ENCODE measurements around the gene FAM180B.
A peak's percentile ranks its signal among the peaks of the same experiment; 100 is the strongest.

The FAM180B gene

GRCh38 chr11:47589977-47590861 is 3.7 kb downstream of the FAM180B start:
- in situ Hi-C loops (cut with HindIII; ENCODE audit: low pct_ligation_motif_present, low sequenced_read_pairs), result no loop called here
- DNase-seq, result no peak
- H3K27ac ChIP-seq, result no peak overlapping the region
- no peak for TF ChIP-seq CTCF (IDR thresholded peaks at IDR 0.05; ENCODE audit: low read depth, low read length, missing control alignments)
- no peaks in the 10 kb centered on the region for H3K36me3 ChIP-seq (replicated peaks)
- H3K27me3 ChIP-seq (replicated peaks), result peaks cover 25% of the 10 kb centered on the region
- H3K4me3 ChIP-seq (ENCODE audit: low read depth, low read length), result peak overlapping the region; percentile 42

- in situ Hi-C loops (cut with HindIII; ENCODE audit: low pct_ligation_motif_present, low sequenced_read_pairs), result no loop called here
Observed at GRCh38 chr11:47591764-47592163, 5.3 kb downstream of the FAM180B start.

GRCh38 chr11:47592251-47592650 is 5.8 kb downstream of the FAM180B start:
- Histone ChIP-seq H3K36me3 (replicated peaks) (no peaks in the 10 kb centered on the region), H3K4me3 (ENCODE audit: low read depth, low read length) (no peak overlapping the region), H3K27ac (no peak overlapping the region), H3K27me3 (replicated peaks) (peaks cover 28% of the 10 kb centered on the region)
- DNase-seq, result no peak
- no peak for TF ChIP-seq CTCF (IDR thresholded peaks at IDR 0.05; ENCODE audit: low read depth, low read length, missing control alignments)
- in situ Hi-C loops (cut with HindIII; ENCODE audit: low pct_ligation_motif_present, low sequenced_read_pairs), result no loop called here

More at GRCh38 chr11:47591764-47592163, 5.3 kb downstream of the FAM180B start:
- Histone ChIP-seq H3K27ac (no peak overlapping the region), H3K27me3 (replicated peaks) (peaks cover 28% of the 10 kb centered on the region), H3K4me3 (ENCODE audit: low read depth, low read length) (no peak overlapping the region), H3K36me3 (replicated peaks) (no peaks in the 10 kb centered on the region)
- no peak for DNase-seq
- no peak for TF ChIP-seq CTCF (IDR thresholded peaks at IDR 0.05; ENCODE audit: low read depth, low read length, missing control alignments)

GRCh38 chr11:47592970-47593369 is 6.5 kb downstream of the FAM180B start:
- in situ Hi-C loops (cut with HindIII; ENCODE audit: low pct_ligation_motif_present, low sequenced_read_pairs), result no loop called here
- TF ChIP-seq CTCF (IDR thresholded peaks at IDR 0.05; ENCODE audit: low read depth, low read length, missing control alignments), result no peak
- Histone ChIP-seq H3K4me3 (ENCODE audit: low read depth, low read length) (no peak overlapping the region), H3K27ac (no peak overlapping the region), H3K27me3 (replicated peaks) (peaks cover 28% of the 10 kb centered on the region), H3K36me3 (replicated peaks) (no peaks in the 10 kb centered on the region)
- no peak for DNase-seq

GRCh38 chr11:47593492-47593933 is 7.0 kb downstream of the FAM180B start:
- DNase-seq, result no peak
- Histone ChIP-seq H3K4me3 (ENCODE audit: low read depth, low read length) (no peak overlapping the region), H3K27ac (no peak overlapping the region), H3K27me3 (replicated peaks) (peaks cover 28% of the 10 kb centered on the region), H3K36me3 (replicated peaks) (no peaks in the 10 kb centered on the region)
- TF ChIP-seq CTCF (IDR thresholded peaks at IDR 0.05; ENCODE audit: low read depth, low read length, missing control alignments), result no peak
- in situ Hi-C loops (cut with HindIII; ENCODE audit: low pct_ligation_motif_present, low sequenced_read_pairs), result no loop called here

All from brain microvascular endothelial cell (primary cell).